HCT116 (cell line): Measurements from ENCODE around the gene EIF2B2.

ENCODE experiments used
- ATF3 ChIP-seq: IDR thresholded peaks from 2 replicates; pipeline ENCODE4 v1.6.1; 2012
- EGR1 ChIP-seq: IDR thresholded peaks from 2 replicates; pipeline ENCODE4 v1.6.1; 2012; ENCODE audit warnings: low read depth
- POLR2A ChIP-seq: IDR thresholded peaks from 2 replicates; pipeline ENCODE4 v1.7.0; 2011; ENCODE audit warnings: borderline replicate concordance; ENCODE audit not compliant: insufficient read depth, insufficient read length; ENCODE audit errors: extremely low read depth
- YY1 ChIP-seq: IDR thresholded peaks from 2 replicates; pipeline ENCODE4 v1.6.1; 2011; ENCODE audit warnings: low read length, low read depth, moderate library complexity, mild to moderate bottlenecking; ENCODE audit not compliant: insufficient replicate concordance; ENCODE audit errors: extremely low read depth
- ZNF274 ChIP-seq: fragments of 200-500 bp; sonication (Bioruptor generic); IDR thresholded peaks from 2 replicates; pipeline ENCODE4 v1.6.1; 2014; ENCODE audit warnings: mild to moderate bottlenecking, low read depth, low read length, inconsistent platforms
- TF ChIP-seq, protein P1 (sequence below): IDR thresholded peaks from 2 replicates; pipeline ENCODE4 v1.6.1; 2012; ENCODE audit warnings: low read depth
- TF ChIP-seq, protein P2 (sequence below): IDR thresholded peaks from 2 replicates; pipeline ENCODE4 v1.6.1; 2011; ENCODE audit warnings: mild to moderate bottlenecking, low read length, moderate library complexity; ENCODE audit not compliant: insufficient replicate concordance; ENCODE audit errors: extremely low read depth
- TF ChIP-seq, protein P3 (sequence below), 3 experiments: fragments of 200-600 bp in 1 of 3; sonication (generic) in 1 of 3; IDR thresholded peaks in 2 of 3; conservative IDR thresholded peaks in 1 of 3; 2 replicates each; pipeline ENCODE4 v1.5.1; 2012 to 2017; ENCODE audit warnings: low read depth in 2 of 3, low read length in 2 of 3, antibody characterized with exemption in 1 of 3, borderline replicate concordance in 1 of 3, control low read depth in 1 of 3, mild to moderate bottlenecking in 1 of 3, mixed read lengths in 1 of 3, mixed run types in 1 of 3, moderate library complexity in 1 of 3; ENCODE audit not compliant: insufficient read depth in 1 of 3

DNA sequence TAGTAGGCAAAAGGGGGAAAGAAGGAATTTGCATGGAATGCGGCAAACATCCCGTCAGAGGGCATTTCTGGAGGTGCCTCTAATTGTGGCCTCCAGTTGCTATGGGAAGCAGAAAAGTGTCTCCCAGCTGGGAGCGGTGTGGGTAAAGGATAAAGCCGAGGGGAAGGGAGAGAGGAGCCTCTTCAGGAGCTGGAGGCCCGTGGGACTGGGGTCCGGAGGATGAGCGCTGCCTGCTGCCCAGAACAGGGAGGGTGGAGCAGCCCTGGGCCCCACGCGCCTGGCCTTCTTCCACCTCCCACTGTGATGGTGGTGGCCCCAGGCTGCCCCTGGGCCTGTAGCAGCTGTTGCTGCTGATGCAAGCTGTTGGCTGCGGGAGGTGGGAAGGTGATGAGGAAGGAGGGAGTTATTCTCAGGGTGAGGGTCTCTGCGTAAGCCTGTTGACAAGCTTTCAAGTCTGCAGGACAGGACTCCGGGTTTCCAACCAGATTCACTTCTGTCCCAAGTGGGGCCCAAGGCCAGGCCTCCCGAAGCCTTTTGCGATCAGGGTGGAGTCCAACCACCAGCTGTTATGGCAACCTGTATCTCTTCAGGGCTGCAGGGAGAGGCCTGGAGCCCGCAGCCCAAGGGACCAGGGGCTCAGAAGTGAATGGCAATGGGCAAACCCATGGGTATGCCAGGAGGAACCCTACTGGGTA, 28.2 kb upstream of the EIF2B2 start:
- TF ChIP-seq ZNF274 (no peak), YY1 (no peak), ATF3 (no peak), POLR2A (no peak), EGR1 (no peak)
- TF ChIP-seq, protein P1, sequence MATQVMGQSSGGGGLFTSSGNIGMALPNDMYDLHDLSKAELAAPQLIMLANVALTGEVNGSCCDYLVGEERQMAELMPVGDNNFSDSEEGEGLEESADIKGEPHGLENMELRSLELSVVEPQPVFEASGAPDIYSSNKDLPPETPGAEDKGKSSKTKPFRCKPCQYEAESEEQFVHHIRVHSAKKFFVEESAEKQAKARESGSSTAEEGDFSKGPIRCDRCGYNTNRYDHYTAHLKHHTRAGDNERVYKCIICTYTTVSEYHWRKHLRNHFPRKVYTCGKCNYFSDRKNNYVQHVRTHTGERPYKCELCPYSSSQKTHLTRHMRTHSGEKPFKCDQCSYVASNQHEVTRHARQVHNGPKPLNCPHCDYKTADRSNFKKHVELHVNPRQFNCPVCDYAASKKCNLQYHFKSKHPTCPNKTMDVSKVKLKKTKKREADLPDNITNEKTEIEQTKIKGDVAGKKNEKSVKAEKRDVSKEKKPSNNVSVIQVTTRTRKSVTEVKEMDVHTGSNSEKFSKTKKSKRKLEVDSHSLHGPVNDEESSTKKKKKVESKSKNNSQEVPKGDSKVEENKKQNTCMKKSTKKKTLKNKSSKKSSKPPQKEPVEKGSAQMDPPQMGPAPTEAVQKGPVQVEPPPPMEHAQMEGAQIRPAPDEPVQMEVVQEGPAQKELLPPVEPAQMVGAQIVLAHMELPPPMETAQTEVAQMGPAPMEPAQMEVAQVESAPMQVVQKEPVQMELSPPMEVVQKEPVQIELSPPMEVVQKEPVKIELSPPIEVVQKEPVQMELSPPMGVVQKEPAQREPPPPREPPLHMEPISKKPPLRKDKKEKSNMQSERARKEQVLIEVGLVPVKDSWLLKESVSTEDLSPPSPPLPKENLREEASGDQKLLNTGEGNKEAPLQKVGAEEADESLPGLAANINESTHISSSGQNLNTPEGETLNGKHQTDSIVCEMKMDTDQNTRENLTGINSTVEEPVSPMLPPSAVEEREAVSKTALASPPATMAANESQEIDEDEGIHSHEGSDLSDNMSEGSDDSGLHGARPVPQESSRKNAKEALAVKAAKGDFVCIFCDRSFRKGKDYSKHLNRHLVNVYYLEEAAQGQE: no peak
- TF ChIP-seq, protein P2, sequence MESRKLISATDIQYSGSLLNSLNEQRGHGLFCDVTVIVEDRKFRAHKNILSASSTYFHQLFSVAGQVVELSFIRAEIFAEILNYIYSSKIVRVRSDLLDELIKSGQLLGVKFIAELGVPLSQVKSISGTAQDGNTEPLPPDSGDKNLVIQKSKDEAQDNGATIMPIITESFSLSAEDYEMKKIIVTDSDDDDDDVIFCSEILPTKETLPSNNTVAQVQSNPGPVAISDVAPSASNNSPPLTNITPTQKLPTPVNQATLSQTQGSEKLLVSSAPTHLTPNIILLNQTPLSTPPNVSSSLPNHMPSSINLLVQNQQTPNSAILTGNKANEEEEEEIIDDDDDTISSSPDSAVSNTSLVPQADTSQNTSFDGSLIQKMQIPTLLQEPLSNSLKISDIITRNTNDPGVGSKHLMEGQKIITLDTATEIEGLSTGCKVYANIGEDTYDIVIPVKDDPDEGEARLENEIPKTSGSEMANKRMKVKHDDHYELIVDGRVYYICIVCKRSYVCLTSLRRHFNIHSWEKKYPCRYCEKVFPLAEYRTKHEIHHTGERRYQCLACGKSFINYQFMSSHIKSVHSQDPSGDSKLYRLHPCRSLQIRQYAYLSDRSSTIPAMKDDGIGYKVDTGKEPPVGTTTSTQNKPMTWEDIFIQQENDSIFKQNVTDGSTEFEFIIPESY: no peak
- TF ChIP-seq, protein P3, sequence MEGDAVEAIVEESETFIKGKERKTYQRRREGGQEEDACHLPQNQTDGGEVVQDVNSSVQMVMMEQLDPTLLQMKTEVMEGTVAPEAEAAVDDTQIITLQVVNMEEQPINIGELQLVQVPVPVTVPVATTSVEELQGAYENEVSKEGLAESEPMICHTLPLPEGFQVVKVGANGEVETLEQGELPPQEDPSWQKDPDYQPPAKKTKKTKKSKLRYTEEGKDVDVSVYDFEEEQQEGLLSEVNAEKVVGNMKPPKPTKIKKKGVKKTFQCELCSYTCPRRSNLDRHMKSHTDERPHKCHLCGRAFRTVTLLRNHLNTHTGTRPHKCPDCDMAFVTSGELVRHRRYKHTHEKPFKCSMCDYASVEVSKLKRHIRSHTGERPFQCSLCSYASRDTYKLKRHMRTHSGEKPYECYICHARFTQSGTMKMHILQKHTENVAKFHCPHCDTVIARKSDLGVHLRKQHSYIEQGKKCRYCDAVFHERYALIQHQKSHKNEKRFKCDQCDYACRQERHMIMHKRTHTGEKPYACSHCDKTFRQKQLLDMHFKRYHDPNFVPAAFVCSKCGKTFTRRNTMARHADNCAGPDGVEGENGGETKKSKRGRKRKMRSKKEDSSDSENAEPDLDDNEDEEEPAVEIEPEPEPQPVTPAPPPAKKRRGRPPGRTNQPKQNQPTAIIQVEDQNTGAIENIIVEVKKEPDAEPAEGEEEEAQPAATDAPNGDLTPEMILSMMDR (IDR thresholded peaks at IDR 0.05 in 2 of 3, conservative IDR thresholded peaks at IDR 0.05 in 1 of 3; ENCODE audit: borderline replicate concordance in 1 of 3, insufficient read depth in 1 of 3, low read depth in 2 of 3, low read length in 2 of 3): no peak
